AG08395 (cell line): ENCODE data around the gene SVEP1.
A peak's percentile ranks its signal among the peaks of the same experiment; 100 is the strongest.
"Not testable (repeated sequence)": the region's sequence is repeated elsewhere in the genome, so short reads cannot be mapped to it uniquely, and the experiment has no call there.

Source experiments
- DNase-seq: peaks from one replicate; pipeline ENCODE4 v3.0.0; 2012; ENCODE audit warnings: mixed read lengths, low spot score

Gene SVEP1

GRCh38 chr9:110364451-110364850, 215.1 kb downstream of the SVEP1 start:
- no peak for DNase-seq

GRCh38 chr9:110358992-110359391, 220.5 kb downstream of the SVEP1 start:
- DNase-seq = not testable (repeated sequence)

DNA sequence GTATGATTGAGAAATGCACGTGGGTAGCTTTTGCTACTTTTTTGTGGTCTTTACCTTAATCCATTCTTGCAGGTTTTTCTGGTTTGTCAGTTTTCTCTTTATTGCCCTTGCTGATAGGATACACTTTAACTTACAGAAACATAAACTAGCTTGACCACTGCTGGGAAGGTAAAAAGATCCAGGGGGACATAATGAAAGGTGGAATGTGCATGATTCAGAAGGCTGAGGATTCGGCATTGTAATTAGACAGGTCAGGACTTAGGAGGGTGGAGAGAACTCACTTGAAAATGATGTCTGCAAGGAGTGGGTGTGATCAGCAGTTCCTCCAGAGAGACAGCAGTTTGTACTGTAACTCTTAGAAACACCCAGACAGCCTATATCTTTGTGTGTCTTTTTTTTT, 222.0 kb downstream of the SVEP1 start:
- no peak for DNase-seq

DNA sequence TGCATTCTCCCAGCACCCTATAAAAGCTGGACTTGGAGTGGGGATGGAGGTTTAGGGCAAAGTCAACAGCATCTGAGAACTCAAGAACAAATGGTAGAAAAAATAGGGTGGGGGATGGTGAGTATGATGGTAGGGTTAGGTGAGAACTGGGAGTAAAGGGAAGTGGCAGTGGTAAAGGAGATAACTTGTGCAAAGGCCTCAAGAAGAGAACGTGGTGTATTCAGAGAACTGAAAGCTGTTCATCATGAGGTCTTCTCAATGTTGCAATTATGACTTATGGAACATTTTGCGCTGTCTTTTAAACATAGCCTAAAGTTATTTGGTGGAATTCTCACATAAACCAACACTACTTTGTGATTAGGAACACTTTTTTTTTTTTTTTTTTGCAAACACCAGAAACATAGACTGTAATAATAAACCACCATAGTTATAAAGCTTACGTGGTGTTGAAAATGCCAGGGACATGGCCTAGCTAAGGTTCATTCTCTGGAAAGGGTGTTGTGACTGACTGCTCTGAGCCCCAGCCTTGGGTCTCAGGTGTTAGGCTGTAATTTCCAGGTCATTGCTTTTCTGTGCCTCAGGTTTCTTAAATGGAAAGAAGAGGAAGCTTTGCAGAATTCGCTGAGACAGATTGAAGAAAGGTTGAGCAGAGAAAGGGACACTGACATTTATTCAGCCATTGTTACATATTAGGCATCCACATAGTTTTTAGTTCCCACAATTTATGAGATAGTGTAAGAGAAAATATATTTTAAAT, 222.7 kb downstream of the SVEP1 start:
- no peak for DNase-seq

- no peak for DNase-seq
Measured at GRCh38 chr9:110355911-110356310, 223.6 kb downstream of the SVEP1 start.

GRCh38 chr9:110351009-110351467, 228.5 kb downstream of the SVEP1 start:
- DNase-seq = peak; percentile 82

GRCh38 chr9:110346325-110346724, 233.2 kb downstream of the SVEP1 start:
- no peak for DNase-seq

DNA sequence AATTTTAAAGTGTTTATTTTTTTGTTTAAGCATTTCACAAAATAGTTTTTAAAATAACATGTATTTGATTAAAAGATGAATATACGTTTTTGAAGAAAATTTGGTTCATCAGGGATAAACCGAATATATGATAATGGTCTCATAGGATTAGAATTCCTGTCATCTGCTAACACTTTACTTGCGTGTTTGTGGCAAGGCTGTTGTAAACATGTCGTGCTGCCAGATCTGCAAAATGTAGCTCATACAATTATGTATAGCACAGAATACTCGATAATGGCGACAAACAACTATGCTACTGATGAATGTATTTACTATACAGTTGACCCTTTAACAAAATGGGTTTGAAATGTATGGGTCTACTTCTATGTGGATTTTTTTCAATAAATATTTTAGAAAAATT, 234.7 kb downstream of the SVEP1 start:
- no peak for DNase-seq

DNA sequence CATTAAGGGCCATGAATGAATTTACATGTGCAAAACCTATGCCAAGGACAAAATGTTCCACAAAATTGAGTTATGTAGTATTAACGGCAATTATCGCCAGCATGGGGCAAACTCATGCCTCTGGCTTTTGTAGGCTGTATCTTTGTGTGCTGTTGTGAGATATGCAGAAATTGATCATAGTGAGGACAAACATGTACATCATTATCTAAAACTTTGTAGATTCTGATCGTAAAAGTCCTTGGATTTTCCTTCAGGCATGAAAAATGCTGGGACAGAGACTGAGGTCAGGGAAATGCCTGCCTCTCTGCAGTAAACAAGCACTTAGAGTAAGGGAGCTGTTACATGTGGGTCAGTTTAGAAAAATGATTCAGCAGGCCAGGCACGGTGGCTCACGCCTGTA, 236.0 kb downstream of the SVEP1 start:
- no peak for DNase-seq

GRCh38 chr9:110340306-110340705, 239.2 kb downstream of the SVEP1 start:
- DNase-seq = no peak

GRCh38 chr9:110338143-110338542, 241.4 kb downstream of the SVEP1 start:
- DNase-seq = no peak

DNA sequence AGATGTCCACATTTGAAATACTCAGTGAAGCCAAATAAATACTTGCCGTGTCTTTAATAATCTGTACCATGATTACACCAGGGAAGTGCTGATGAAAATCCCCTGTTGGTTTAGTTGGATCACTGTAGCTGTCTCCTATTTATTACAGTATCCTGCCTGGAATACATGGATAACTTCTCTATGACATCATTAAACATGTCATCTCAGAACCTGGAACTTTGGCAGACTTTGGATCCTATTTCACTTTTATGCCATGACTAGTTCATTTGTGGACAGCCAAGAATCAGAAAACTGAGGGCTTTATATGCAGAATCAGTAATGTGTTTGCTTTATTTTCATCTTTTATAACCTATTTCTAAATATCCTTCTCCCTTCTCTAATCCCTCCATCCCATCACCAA, 241.8 kb downstream of the SVEP1 start, which contains the start of gene TXNDC8:
TXNDC8 (minus strand) TSS at position 137 of the 400 bp plus-strand sequence.
- DNase-seq = peak; percentile 45

- no peak for DNase-seq
Measured at GRCh38 chr9:110336363-110336762, 243.2 kb downstream of the SVEP1 start.

DNA sequence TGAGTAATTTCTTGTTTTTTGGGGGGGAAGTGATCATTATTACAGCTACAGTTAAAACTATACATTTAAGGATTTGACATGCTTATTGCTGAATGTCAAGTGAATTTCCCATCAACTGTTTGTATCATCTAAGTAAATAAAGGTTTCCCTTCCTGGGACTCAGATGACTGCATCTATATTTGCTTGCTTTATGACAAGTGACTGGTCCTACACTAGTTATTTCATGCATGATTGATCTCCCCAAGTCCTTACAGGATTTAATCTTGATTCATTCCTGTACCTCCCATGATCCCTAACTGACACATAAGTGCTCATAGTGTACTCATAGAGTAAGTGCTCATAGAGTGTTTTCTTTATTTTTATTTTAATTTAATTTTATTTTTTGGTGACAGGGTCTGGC, 244.7 kb downstream of the SVEP1 start:
- DNase-seq = no peak

GRCh38 chr9:110334183-110334582, 245.4 kb downstream of the SVEP1 start:
- no peak for DNase-seq

DNA sequence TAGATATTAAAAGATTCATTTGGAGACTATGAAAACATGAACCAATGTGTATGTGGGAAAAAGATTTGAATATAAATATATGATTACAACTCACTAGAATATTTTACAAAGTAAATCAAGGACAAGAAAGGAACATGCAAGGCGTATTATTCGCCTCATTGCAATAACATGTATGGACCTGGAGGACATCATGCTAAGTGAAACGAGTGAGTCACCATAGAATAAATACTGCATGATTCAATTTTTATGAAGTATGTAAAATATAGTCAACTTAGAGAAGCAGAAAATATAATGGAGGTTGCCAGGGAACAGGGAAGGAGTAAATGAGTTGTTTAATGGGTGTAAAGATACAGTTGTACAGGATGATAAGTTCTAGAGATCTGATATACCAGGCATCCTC, 246.8 kb downstream of the SVEP1 start:
- no peak for DNase-seq

DNA sequence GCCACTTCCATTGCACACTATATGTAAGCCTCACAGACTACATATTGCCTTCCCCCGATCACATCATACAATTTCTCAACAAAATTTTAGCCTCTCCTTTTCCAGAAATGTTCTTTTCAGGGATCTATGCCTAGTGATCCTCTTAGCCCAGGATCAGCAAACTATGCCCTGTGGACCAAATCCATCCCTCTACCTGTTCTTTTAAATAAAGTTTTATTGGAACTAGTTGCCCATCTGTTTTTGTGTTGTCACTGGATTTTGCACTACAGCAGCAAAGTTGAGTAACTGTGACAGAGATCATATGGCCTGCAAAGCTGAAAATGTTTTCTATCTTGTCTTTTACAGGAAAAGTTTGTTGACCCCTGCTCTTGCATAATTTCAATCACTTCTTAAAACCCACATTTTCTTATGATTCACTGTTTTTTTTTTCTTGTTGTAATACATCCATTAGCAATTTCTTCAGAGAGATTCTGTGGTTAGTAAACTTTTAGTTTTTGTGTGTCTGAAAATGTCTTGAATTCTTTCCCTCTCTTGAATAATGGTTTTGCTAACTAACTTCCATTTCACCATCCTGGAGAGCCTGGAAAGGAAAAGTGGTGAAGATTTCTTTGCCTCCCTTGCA, 248.9 kb downstream of the SVEP1 start:
- peak; percentile 25 for DNase-seq

GRCh38 chr9:110329639-110330230, 249.8 kb downstream of the SVEP1 start:
- DNase-seq = no peak

DNA sequence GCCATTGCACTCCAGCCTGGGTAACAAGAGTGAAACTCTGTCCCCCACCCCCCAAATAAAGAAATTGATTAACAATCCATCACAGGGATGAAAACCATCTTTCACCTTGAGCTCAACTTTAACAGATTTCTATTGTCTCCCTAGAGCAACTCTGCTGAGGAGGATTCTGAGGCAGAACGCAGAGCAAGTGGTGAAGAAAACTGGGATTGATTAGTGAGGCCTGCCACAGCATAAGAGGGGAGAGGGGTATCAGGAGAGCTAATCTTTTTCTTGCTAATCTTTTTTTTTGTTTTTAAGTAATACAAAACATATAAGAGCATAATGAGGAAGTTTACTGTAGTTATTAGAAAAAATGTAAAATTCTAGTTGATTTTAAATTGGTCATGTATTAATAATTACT, 250.8 kb downstream of the SVEP1 start:
- no peak for DNase-seq

DNA sequence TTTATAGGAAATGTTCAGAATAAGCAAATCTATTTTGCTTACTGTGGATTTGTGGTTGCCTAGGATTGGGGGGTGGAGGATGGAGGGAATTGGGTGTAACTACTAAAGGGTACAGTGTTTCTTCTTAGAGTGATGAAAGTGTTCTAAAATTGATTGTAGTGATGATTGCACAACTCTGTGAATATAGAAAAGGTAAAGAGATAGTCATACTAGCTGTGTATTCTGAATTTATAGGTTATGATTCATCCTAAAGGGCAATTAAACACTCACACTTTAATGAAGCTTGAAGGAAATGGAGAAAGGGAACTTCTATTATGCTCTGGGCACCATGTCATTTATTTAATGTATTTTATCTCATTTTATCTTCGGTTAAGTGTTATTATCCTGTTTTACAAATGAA, 251.8 kb downstream of the SVEP1 start:
- no peak for DNase-seq

DNA sequence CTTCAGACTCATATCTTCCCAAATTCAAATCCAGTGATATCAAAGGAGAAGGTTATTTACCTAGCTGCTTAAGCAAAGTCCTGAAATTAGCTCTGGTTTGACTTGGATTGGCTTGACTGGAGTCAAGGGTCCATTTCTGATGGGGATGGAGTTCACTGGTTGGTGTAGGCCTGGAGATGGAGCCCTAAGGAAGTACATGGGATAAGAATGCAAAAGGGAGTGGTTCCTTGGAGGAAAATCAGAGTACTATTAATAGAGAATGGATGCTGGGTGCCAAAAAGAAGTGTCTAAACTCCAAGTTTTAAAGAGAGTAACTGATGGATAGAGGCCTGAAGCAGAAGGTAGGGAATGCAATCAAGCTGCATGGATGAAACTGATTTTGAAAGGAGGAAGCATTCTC, 255.7 kb downstream of the SVEP1 start:
- DNase-seq = no peak

GRCh38 chr9:110320651-110321445, 258.7 kb downstream of the SVEP1 start:
- no peak for DNase-seq
